Esophagus squamous epithelium (tissue), 5 donors: Measurements from ENCODE around the gene ERMP1. TPM values are rescaled to one million over a fixed set of nuclear protein-coding genes. Genes with fewer than 3 reads are reported as not detected.

Experiments
- DNase-seq: peaks from one replicate; lab custom pipeline; 2025; lab: John Stamatoyannopoulos, UW
- H3K27ac ChIP-seq, 4 donors: fragments of 200-600 bp; sonication (generic); one replicate each; pipeline ENCODE4 v1.5.1; 2016 to 2019; ENCODE audit warnings: mild to moderate bottlenecking in 1 of 4
- H3K27me3 ChIP-seq, 4 donors: fragments of 200-600 bp; sonication (generic); 1 replicate in 3 of 4; 2 replicates in 1 of 4; pipeline versions ENCODE4 v1.5.1 to v1.6.0; 2017 to 2021; ENCODE audit warnings: antibody characterized with exemption in 1 of 4
- H3K36me3 ChIP-seq, 3 donors: fragments of 200-600 bp; sonication (generic); one replicate each; pipeline ENCODE4 v1.5.1; 2016 to 2019
- H3K4me1 ChIP-seq, 3 donors: fragments of 200-600 bp; sonication (generic); one replicate each; pipeline ENCODE4 v1.5.1; 2017 to 2019
- H3K4me3 ChIP-seq, 4 donors: fragments of 200-600 bp; sonication (generic); 1 replicate in 3 of 4; 2 replicates in 1 of 4; pipeline ENCODE4 v1.5.1; 2016 to 2019; ENCODE audit warnings: mild to moderate bottlenecking in 2 of 4, moderate library complexity in 1 of 4
- H3K9me3 ChIP-seq, 3 donors: fragments of 200-600 bp; sonication (generic); one replicate each; pipeline ENCODE4 v1.5.1; 2016 to 2019
- CTCF ChIP-seq, 6 experiments: fragments of 450-650 bp in 4 of 6; fragments of 200-600 bp in 2 of 6; sonication (generic) in 2 of 6; IDR thresholded peaks; one replicate each; pipeline ENCODE4 v1.5.1; 2016 to 2019; ENCODE audit warnings: antibody characterized with exemption in 6 of 6, mild to moderate bottlenecking in 4 of 6, moderate library complexity in 4 of 6
- POLR2A ChIP-seq, 4 donors: fragments of 450-650 bp; IDR thresholded peaks; one replicate each; pipeline ENCODE4 v1.6.1; 2017; ENCODE audit warnings: antibody characterized with exemption in 4 of 4, mild to moderate bottlenecking in 4 of 4, moderate library complexity in 3 of 4
- WGBS, 2 donors: methylation state at CpG; one replicate each; pipeline ENCODE4 v1.1.5; 2018; 5-methylcytosine and 5-hydroxymethylcytosine counted together
- intact Hi-C: fragments of 100-400 bp; cut with DNase I; formaldehyde crosslinking; loops from one replicate; pipeline ENCODE4 v1.15.0; 2022
- total RNA-seq, 4 donors: library from RNA; depleted of rRNA; stranded (reverse); fragments of >200 nt; gene quantifications; one replicate each; pipeline ENCODE4 v1.1.0, GENCODE V29; 2016
- donor health status: DM: yes; HTN: yes; CAD: no.

ERMP1 gene
- total RNA-seq, 4 donors from 2014 or later, result 24.4 to 38.2 (median 29.9) TPM

GRCh38 chr9:5762421-5762820, 70.5 kb downstream of the ERMP1 start:
- DNase-seq, result no peak
- Histone ChIP-seq H3K27me3 (no peaks in the 10 kb centered on the region), H3K36me3 (peaks cover 20 to 100% (median 25%) of the 10 kb centered on the region in 3 donors), H3K27ac (no peak overlapping the region), H3K9me3 (no peaks in the 10 kb centered on the region), H3K4me1 (no peaks in the 10 kb centered on the region), H3K4me3 (no peak overlapping the region)
- 83 to 88% methylated on average over 4 of the region's 4 CpGs for WGBS, 2 donors
- intact Hi-C loops, result no loop called here
- TF ChIP-seq POLR2A (IDR thresholded peaks at IDR 0.05) (no peak), CTCF (IDR thresholded peaks at IDR 0.05) (no peak)

GRCh38 chr9:5760338-5760737, 72.6 kb downstream of the ERMP1 start:
- H3K4me3 ChIP-seq, result no peak overlapping the region
- WGBS, 2 donors, result 80 to 100% methylated on average over 1 of the region's 1 CpG
- intact Hi-C loops, result no loop called here
- no peak for TF ChIP-seq POLR2A (IDR thresholded peaks at IDR 0.05)
- TF ChIP-seq CTCF (IDR thresholded peaks at IDR 0.05), result no peak
- H3K36me3 ChIP-seq, result peaks cover 14 to 100% (median 14%) of the 10 kb centered on the region in 3 donors
- H3K27ac ChIP-seq, result no peak overlapping the region
- H3K27me3 ChIP-seq, result no peaks in the 10 kb centered on the region
- no peak for DNase-seq
- H3K4me1 ChIP-seq, result no peaks in the 10 kb centered on the region
- H3K9me3 ChIP-seq, result no peaks in the 10 kb centered on the region

GRCh38 chr9:5756633-5757032, 76.3 kb downstream of the ERMP1 start:
- WGBS, 2 donors, result 81 to 82% methylated on average over 3 of the region's 3 CpGs
- no peak for TF ChIP-seq CTCF (IDR thresholded peaks at IDR 0.05)
- no peak for TF ChIP-seq POLR2A (IDR thresholded peaks at IDR 0.05)
- Histone ChIP-seq H3K4me3 (no peak overlapping the region), H3K27ac (no peak overlapping the region), H3K4me1 (no peaks in the 10 kb centered on the region), H3K9me3 (no peaks in the 10 kb centered on the region), H3K27me3 (no peaks in the 10 kb centered on the region), H3K36me3 (peaks cover 0 to 95% (median 0%) of the 10 kb centered on the region in 3 donors)
- no peak for DNase-seq
- intact Hi-C loops, result no loop called here

GRCh38 chr9:5750569-5750968, 82.3 kb downstream of the ERMP1 start:
- Histone ChIP-seq H3K9me3 (no peaks in the 10 kb centered on the region), H3K4me1 (no peaks in the 10 kb centered on the region), H3K27ac (no peak overlapping the region), H3K36me3 (peaks cover 0 to 92% (median 19%) of the 10 kb centered on the region in 3 donors), H3K4me3 (no peak overlapping the region), H3K27me3 (no peaks in the 10 kb centered on the region)
- no peak for DNase-seq
- intact Hi-C loops, result no loop called here
- TF ChIP-seq POLR2A (IDR thresholded peaks at IDR 0.05) (no peak), CTCF (IDR thresholded peaks at IDR 0.05) (no peak)
- 100% methylated on average over 1 of the region's 1 CpG for WGBS, 2 donors

- H3K36me3 ChIP-seq, result peaks cover 0 to 93% (median 19%) of the 10 kb centered on the region in 3 donors
- 93 to 97% methylated on average over 4 of the region's 4 CpGs for WGBS, 2 donors
- no peak for TF ChIP-seq CTCF (IDR thresholded peaks at IDR 0.05)
- TF ChIP-seq POLR2A (IDR thresholded peaks at IDR 0.05), result no peak
- no peak for DNase-seq
- H3K27ac ChIP-seq, result no peak overlapping the region
- H3K4me1 ChIP-seq, result no peaks in the 10 kb centered on the region
- no peaks in the 10 kb centered on the region for H3K9me3 ChIP-seq
- no peak overlapping the region for H3K4me3 ChIP-seq
- intact Hi-C loops, result no loop called here
- no peaks in the 10 kb centered on the region for H3K27me3 ChIP-seq
Measured at GRCh38 chr9:5749306-5749705, 83.6 kb downstream of the ERMP1 start.
